B cell (primary cell): ENCODE results near the gene RPS14. TPM values are rescaled to one million over a fixed set of nuclear protein-coding genes. Genes with fewer than 3 reads are reported as not detected.
A peak's percentile ranks its signal among the peaks of the same experiment; 100 is the strongest.

Experiments used
- ATAC-seq: fragments of 200-7000 bp; cut with Tn5 transposase; one replicate; pipeline ENCODE4 v1.10.0; 2021; ENCODE audit warnings: low read depth, mild to moderate bottlenecking, moderate number of reproducible peaks, moderate library complexity
- CTCF ChIA-PET: fragments of 350-600 bp; sonication (Branson Sonifier 250); formaldehyde crosslinking; loops from one replicate; lab custom pipeline; 2021; ENCODE audit warnings: antibody characterized with exemption, inconsistent platforms; lab: Charles Lee
- POLR2A ChIA-PET: fragments of 350-600 bp; sonication (Branson Sonifier 250); formaldehyde crosslinking; loops from one replicate; lab custom pipeline; 2021; ENCODE audit warnings: antibody characterized with exemption; lab: Charles Lee
- DNase-seq: peaks from one replicate; pipeline ENCODE4 v3.0.0; 2013
- H2AFZ ChIP-seq: 2 replicates; pipeline ENCODE4 v1.6.1; 2012; ENCODE audit warnings: mild to moderate bottlenecking, low read depth, low read length; ENCODE audit not compliant: insufficient read depth, poor library complexity, severe bottlenecking
- H3K27ac ChIP-seq, 2 donors: 1 replicate in 1 of 2; 2 replicates in 1 of 2; pipeline ENCODE4 v1.5.1; 2012 to 2013; ENCODE audit warnings: low read length in 2 of 2, mild to moderate bottlenecking in 2 of 2, moderate library complexity in 1 of 2
- H3K27me3 ChIP-seq, 4 experiments: fragments of 200-600 bp in 1 of 4; sonication (generic) in 1 of 4; replicated peaks in 1 of 4; 1 replicate in 2 of 4; 2 replicates in 2 of 4; pipeline versions ENCODE4 v1.6.1 to v1.7.0; 2013 to 2016; ENCODE audit warnings: low read length in 3 of 4, mild to moderate bottlenecking in 2 of 4, mixed read lengths in 1 of 4, moderate library complexity in 1 of 4; ENCODE audit not compliant: insufficient read depth in 4 of 4, control insufficient read depth in 3 of 4; ENCODE audit errors: control extremely low read depth in 1 of 4
- H3K36me3 ChIP-seq, 2 experiments: replicated peaks in 1 of 2; 1 replicate in 1 of 2; 2 replicates in 1 of 2; pipeline versions ENCODE4 v1.6.1 to v1.7.1; 2013; ENCODE audit warnings: low read length in 1 of 2; ENCODE audit not compliant: insufficient read depth in 2 of 2, control insufficient read depth in 1 of 2; ENCODE audit errors: control extremely low read depth in 1 of 2, extremely low read depth in 1 of 2
- H3K4me1 ChIP-seq, 2 donors: fragments of 200-600 bp in 1 of 2; sonication (generic) in 1 of 2; 1 replicate in 1 of 2; 2 replicates in 1 of 2; pipeline versions ENCODE4 v1.5.1 to v1.6.1; 2013 to 2017; ENCODE audit warnings: low read length in 2 of 2; ENCODE audit not compliant: control insufficient read depth in 2 of 2, insufficient read depth in 2 of 2
- H3K4me2 ChIP-seq: replicated peaks from 2 replicates; pipeline ENCODE3; 2012; ENCODE audit warnings: mild to moderate bottlenecking, low read depth, low read length; ENCODE audit not compliant: poor library complexity, severe bottlenecking
- H3K4me3 ChIP-seq, 5 experiments: fragments of 200-600 bp in 1 of 5; sonication (generic) in 1 of 5; 1 replicate in 3 of 5; 2 replicates in 2 of 5; pipeline versions ENCODE4 v1.5.1 to v1.7.0; 2011 to 2016; ENCODE audit warnings: low read length in 4 of 5, mild to moderate bottlenecking in 4 of 5, low read depth in 2 of 5, control low read depth in 1 of 5, moderate library complexity in 1 of 5; ENCODE audit not compliant: insufficient read depth in 1 of 5; ENCODE audit errors: control extremely low read depth in 1 of 5, extremely low read depth in 1 of 5
- H3K79me2 ChIP-seq: fragments of 200-600 bp; sonication (generic); one replicate; pipeline ENCODE4 v1.6.0; 2016; ENCODE audit warnings: low read length; ENCODE audit not compliant: control insufficient read depth, insufficient read depth
- H3K9ac ChIP-seq: fragments of 200-600 bp; sonication (generic); 2 replicates; pipeline ENCODE4 v1.6.1; 2017; ENCODE audit warnings: mild to moderate bottlenecking, low read length, moderate library complexity
- H3K9me3 ChIP-seq, 3 donors: one replicate each; pipeline versions ENCODE4 v1.6.1 to v1.7.1; 2013; ENCODE audit warnings: low read length in 2 of 3; ENCODE audit not compliant: control insufficient read depth in 2 of 3, insufficient read depth in 1 of 3; ENCODE audit errors: control extremely low read depth in 1 of 3
- H4K20me1 ChIP-seq: 2 replicates; pipeline ENCODE4 v1.6.0; 2012; ENCODE audit warnings: mild to moderate bottlenecking, low read length; ENCODE audit not compliant: insufficient read depth, control insufficient read depth, poor library complexity, severe bottlenecking
- H3K27ac Mint-ChIP-seq: one replicate; pipeline ENCODE4 v1.8.0; 2021; ENCODE audit warnings: mixed read lengths
- H3K27me3 Mint-ChIP-seq: one replicate; pipeline ENCODE4 v1.8.0; 2021; ENCODE audit warnings: mixed read lengths
- H3K4me1 Mint-ChIP-seq: one replicate; pipeline ENCODE4 v1.8.0; 2021; ENCODE audit warnings: mixed read lengths
- H3K4me3 Mint-ChIP-seq: one replicate; pipeline ENCODE4 v1.8.0; 2021; ENCODE audit warnings: mixed read lengths
- H3K9me3 Mint-ChIP-seq: one replicate; pipeline ENCODE4 v1.8.0; 2022; ENCODE audit warnings: mixed read lengths; ENCODE audit not compliant: insufficient read depth
- CTCF ChIP-seq: fragments of 200-600 bp; IDR thresholded peaks from one replicate; pipeline ENCODE4 v1.8.0; 2022; ENCODE audit warnings: antibody characterized with exemption, mild to moderate bottlenecking
- EZH2 ChIP-seq: IDR thresholded peaks from 2 replicates; pipeline ENCODE4 v1.6.1; 2012; ENCODE audit warnings: borderline replicate concordance, low read depth, mild to moderate bottlenecking, moderate library complexity, low read length; ENCODE audit not compliant: insufficient read depth, poor library complexity, severe bottlenecking
- WGBS: methylation state at CpG from one replicate; pipeline ENCODE4 v1.1.5; 2013; ENCODE audit warnings: missing lambda C conversion rate; ENCODE audit not compliant: insufficient coverage; 5-methylcytosine and 5-hydroxymethylcytosine counted together
- intact Hi-C: fragments of 100-400 bp; cut with micrococcal nuclease; formaldehyde crosslinking; loops from one replicate; pipeline ENCODE4 v1.10.0; 2022
- polyA plus RNA-seq: library from polyadenylated mRNA; depleted of rRNA; stranded (reverse); fragments of >200 nt; gene quantifications from 2 replicates; pipeline ENCODE4 v1.2.3, GENCODE V29; 2012
- total RNA-seq, 2 donors: library from RNA; stranded (reverse); fragments of 120-200 nt in 1 of 2; gene quantifications; 1 replicate in 1 of 2; 2 replicates in 1 of 2; pipeline versions ENCODE4 v1.2.3 to v1.2.4, GENCODE V29; 2013 to 2022

The RPS14 gene
- total and polyA plus RNA-seq, 2 donors (not counting 1 experiment from before 2014, with no cell fraction given), result 3,740 to 6,881 TPM

GRCh38 chr5:150441813-150442698, 7.5 kb downstream of the RPS14 start:
- Histone ChIP-seq H3K36me3 (peaks cover 2 to 42% of the 10 kb centered on the region in 2 experiments), H3K4me2 (no peak overlapping the region), H3K4me3 (no peak overlapping the region), H3K79me2 (peaks cover 8% of the 10 kb centered on the region), H3K27ac (no peak overlapping the region), H4K20me1 (peaks cover 30% of the 10 kb centered on the region), H3K27me3 (no peaks in the 10 kb centered on the region), H3K9ac (no peak overlapping the region), H2AFZ (no peak overlapping the region), H3K9me3 (no peaks in the 10 kb centered on the region), H3K4me1 (no peaks in the 10 kb centered on the region)
- no peak for DNase-seq
- Mint-ChIP-seq H3K27me3 (no peaks in the 10 kb centered on the region), H3K9me3 (no peaks in the 10 kb centered on the region), H3K4me3 (no peak overlapping the region), H3K4me1 (peaks cover 9% of the 10 kb centered on the region), H3K27ac (peak overlapping the region; percentile 55)
- ChIA-PET POLR2A (interaction anchor here (0.6 kb wide), 1 partner anchor 45 kb away, joined by 5 read pairs; no protein-coding TSS in a partner anchor), CTCF (no interaction called here)
- intact Hi-C loops, result no loop called here
- ATAC-seq, result no peak
- WGBS, result 69% methylated on average over 14 of the region's 18 CpGs
- TF ChIP-seq CTCF, result no peak
- no peak for TF ChIP-seq EZH2
